Right lobe of liver (tissue), 6 donors: Measurements from ENCODE around the gene PRR12. TPM values are rescaled to one million over a fixed set of nuclear protein-coding genes. Genes with fewer than 3 reads are reported as not detected.

Experiments
- ATAC-seq, 4 donors: fragments of 200-7000 bp; cut with Tn5 transposase; one replicate each; pipeline ENCODE4 v1.9.1; 2020; ENCODE audit warnings: mild to moderate bottlenecking in 4 of 4, moderate library complexity in 4 of 4
- DNase-seq, 3 donors: peaks; one replicate each; pipeline ENCODE4 v3.0.0-alpha.2; 2020
- H3K27ac ChIP-seq, 3 donors: fragments of 200-600 bp; one replicate each; pipeline ENCODE4 v1.8.0; 2022
- H3K27me3 ChIP-seq, 2 donors: fragments of 200-600 bp; one replicate each; pipeline ENCODE4 v1.8.0; 2022
- H3K36me3 ChIP-seq, 4 donors: fragments of 200-600 bp; sonication (generic) in 1 of 4; one replicate each; pipeline versions ENCODE4 v1.5.1 to v1.8.0; 2017 to 2022; ENCODE audit warnings: control low read depth in 1 of 4
- H3K4me1 ChIP-seq, 4 donors: fragments of 200-600 bp; sonication (generic) in 1 of 4; one replicate each; pipeline versions ENCODE4 v1.5.1 to v1.8.0; 2017 to 2022; ENCODE audit warnings: control low read depth in 1 of 4
- H3K4me3 ChIP-seq, 3 donors: fragments of 200-600 bp; one replicate each; pipeline ENCODE4 v1.8.0; 2022
- H3K9me3 ChIP-seq, 4 donors: fragments of 200-600 bp; sonication (generic) in 1 of 4; one replicate each; pipeline versions ENCODE4 v1.5.1 to v1.8.0; 2017 to 2022; ENCODE audit warnings: control low read depth in 1 of 4
- POLR2A ChIP-seq: fragments of 450-650 bp; IDR thresholded peaks from one replicate; pipeline ENCODE4 v1.6.1; 2017; ENCODE audit warnings: antibody characterized with exemption, mild to moderate bottlenecking
- WGBS: methylation state at CpG from one replicate; pipeline ENCODE4 v1.1.6; 2018; ENCODE audit warnings: low coverage, low lambda C conversion rate; ENCODE audit not compliant: insufficient coverage; ENCODE audit errors: missing lambda C conversion rate; 5-methylcytosine and 5-hydroxymethylcytosine counted together
- intact Hi-C, 2 donors: fragments of 100-400 bp; cut with DNase I; formaldehyde crosslinking; loops; one replicate each; pipeline versions ENCODE4 v1.11.2 to v1.14.1; 2022
- total RNA-seq, 6 experiments: library from RNA; depleted of rRNA in 2 of 6; stranded (reverse); fragments of >200 nt in 2 of 6; fragmentation: NEBNext Ultra II Directional in 3 of 6; extraction: Animal tissue kit (Norgen Biotek cat#: 25700) in 3 of 6; gene quantifications; one replicate each; pipeline versions ENCODE4 v1.1.0 to v1.2.4, GENCODE V29; 2016 to 2023
- TF ChIP-seq, protein P1 (sequence below), 4 donors: fragments of 200-600 bp in 3 of 4; fragments of 450-650 bp in 1 of 4; IDR thresholded peaks; one replicate each; pipeline versions ENCODE4 v1.5.1 to v1.8.0; 2016 to 2022; ENCODE audit warnings: antibody characterized with exemption in 4 of 4, mild to moderate bottlenecking in 2 of 4
- donor health status: DM: no; HTN: yes; CAD: no.
- donor health status: DM: no; HTN: no; CAD: no.
- donor health status: DM: no; HTN: no; CAD: no.
- donor health status: DM: no; HTN: yes; CAD: no.
- donor health status: DM: no; HTN: yes; CAD: no.

Gene PRR12
- total RNA-seq, 6 experiments from 2014 or later, result 4.0 to 8.5 (median 5.5) TPM

DNA sequence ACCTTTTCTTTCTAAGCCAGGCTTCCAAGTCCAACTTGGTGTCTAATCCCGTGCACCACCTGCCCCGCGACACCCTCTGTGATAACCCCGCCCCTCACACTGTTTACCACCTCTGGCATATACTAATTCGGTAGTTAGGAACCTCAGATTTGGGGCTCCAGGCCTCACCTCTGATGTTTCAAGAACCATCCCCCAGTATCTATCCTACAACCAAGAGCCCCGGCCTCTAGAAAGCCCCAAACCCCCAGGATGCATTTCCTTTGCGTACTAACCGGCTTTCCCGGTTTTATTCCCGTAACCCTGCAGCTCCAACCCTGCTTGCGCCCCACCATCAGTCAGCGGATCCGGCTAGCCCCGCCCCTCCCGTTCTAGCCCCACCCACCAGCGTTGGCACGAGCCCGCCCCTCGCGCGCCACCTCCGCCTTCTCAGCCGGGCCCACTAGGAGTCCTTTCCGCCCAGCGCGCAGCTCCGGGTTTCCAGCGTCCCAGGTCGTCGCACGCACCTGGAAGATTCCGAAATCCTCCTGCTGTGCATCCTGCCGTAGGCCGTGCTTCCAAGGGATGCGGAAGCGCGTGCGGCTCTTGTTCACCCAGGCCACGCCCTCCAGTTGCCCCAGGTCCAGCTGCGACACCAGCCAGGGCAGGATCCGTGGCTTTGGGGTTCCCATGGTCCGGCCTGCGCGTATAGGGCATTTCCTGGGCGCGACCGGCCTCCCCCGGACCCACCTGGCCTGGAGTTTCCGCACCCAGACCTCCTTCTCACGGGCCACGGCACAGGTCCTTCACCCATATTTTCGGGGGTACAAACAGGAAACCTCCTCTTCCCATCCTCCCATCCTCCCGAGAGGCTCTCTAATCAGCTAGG is 73.4 kb downstream of the PRR12 start:
- Histone ChIP-seq H3K9me3 (no peaks in the 10 kb centered on the region), H3K27ac (peak overlapping the region; percentile 54 to 82 (median 67)), H3K36me3 (peaks cover 0 to 24% (median 7%) of the 10 kb centered on the region in 4 donors), H3K4me3 (peak overlapping the region; percentile 59 to 79 (median 68)), H3K4me1 (peaks cover 0 to 14% (median 5%) of the 10 kb centered on the region in 4 donors), H3K27me3 (no peaks in the 10 kb centered on the region)
- under 1% methylated on average over 51 of the region's 53 CpGs for WGBS
- intact Hi-C loops, result loop anchor here in 1 of 2 donors (10.0 kb wide), 1 partner anchor 70 kb away; the partner anchor contains the start of gene PRR12
- DNase-seq (peak; percentile 94 to 95 (median 95)), ATAC-seq (peak; percentile 80 to 87 (median 86))
- peak; percentile 61 for TF ChIP-seq POLR2A
- TF ChIP-seq, protein P1, sequence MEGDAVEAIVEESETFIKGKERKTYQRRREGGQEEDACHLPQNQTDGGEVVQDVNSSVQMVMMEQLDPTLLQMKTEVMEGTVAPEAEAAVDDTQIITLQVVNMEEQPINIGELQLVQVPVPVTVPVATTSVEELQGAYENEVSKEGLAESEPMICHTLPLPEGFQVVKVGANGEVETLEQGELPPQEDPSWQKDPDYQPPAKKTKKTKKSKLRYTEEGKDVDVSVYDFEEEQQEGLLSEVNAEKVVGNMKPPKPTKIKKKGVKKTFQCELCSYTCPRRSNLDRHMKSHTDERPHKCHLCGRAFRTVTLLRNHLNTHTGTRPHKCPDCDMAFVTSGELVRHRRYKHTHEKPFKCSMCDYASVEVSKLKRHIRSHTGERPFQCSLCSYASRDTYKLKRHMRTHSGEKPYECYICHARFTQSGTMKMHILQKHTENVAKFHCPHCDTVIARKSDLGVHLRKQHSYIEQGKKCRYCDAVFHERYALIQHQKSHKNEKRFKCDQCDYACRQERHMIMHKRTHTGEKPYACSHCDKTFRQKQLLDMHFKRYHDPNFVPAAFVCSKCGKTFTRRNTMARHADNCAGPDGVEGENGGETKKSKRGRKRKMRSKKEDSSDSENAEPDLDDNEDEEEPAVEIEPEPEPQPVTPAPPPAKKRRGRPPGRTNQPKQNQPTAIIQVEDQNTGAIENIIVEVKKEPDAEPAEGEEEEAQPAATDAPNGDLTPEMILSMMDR (IDR thresholded peaks at IDR 0.05), result peak in 2 of 4 donors; percentile 25 to 27

DNA sequence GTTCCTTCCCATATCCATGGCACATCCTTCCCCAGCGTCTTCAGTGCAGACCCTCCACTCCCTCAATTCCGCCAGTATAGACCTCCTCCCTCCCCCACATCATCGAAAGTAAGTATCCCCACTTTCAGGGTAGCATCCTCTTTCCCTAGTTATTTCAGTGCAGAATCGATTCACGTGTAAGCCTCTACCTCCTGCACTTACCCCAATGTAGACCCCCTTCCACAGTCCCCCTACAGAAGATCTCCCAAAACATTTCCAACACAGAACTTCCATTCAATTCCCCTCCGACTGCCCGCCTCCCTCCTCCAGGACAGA is 74.0 kb downstream of the PRR12 start:
- intact Hi-C loops, result loop anchor here in 1 of 2 donors (10.0 kb wide), 1 partner anchor 70 kb away; the partner anchor contains the start of gene PRR12
- WGBS, result 0% methylated on average over 7 of the region's 7 CpGs
- peaks cover 0 to 14% (median 5%) of the 10 kb centered on the region in 4 donors for H3K4me1 ChIP-seq
- peaks cover 0 to 21% (median 7%) of the 10 kb centered on the region in 4 donors for H3K36me3 ChIP-seq
- no peaks in the 10 kb centered on the region for H3K27me3 ChIP-seq
- peak overlapping the region; percentile 59 to 79 (median 68) for H3K4me3 ChIP-seq
- H3K27ac ChIP-seq, result peak overlapping the region; percentile 54 to 82 (median 67)
- TF ChIP-seq, protein P1 (IDR thresholded peaks at IDR 0.05), result no peak
- TF ChIP-seq POLR2A, result no peak
- H3K9me3 ChIP-seq, result no peaks in the 10 kb centered on the region
- DNase-seq, result no peak
- ATAC-seq, result no peak

DNA sequence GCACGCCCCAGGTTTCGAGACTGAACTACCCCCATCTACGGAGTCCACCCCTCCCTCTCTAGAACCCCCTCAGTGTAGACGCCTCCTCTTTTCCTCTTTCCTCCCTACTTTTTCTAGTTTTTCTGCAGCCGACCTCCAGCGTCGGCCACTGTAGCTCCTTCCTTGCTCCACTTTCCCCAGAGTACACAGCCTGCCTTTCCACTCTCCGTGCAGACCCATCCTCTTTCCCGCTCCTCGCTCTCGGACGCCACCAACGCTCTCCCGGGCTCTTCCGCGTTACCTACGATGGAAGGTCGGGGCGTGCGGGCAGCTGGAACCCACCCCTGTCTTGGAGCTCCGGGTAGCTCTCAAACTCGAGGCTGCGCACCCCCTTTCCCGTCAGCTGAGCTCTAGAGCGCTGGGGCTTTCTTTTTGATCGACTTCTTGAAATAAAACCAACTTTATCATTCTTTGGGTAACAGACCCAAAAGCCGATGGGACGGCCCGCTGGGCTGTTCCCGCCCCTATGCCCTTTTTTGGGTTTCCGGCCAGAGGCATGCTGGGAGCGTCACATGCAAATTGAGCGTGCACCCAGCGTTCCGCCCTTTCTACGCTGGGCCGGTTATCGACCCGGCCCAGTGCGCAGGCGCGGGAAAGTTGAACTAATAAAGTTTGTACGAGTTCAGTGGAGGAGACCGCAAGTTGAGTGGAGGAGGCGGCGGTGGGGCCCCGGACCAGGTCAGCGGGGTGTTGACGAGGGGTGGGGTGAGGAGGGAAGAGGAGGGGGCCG is 74.6 kb downstream of the PRR12 start, which contains the start of the genes BCL2L12 and IRF3:
TSS of gene BCL2L12 (plus strand) at position 583 of the 769 bp plus-strand sequence. CDS start 760 bp downstream, outside the sequence.
TSS of gene IRF3 (minus strand) at position 507 of the 769 bp plus-strand sequence. CDS start 1,019 bp downstream, outside the sequence.
- Histone ChIP-seq H3K27ac (peak within 1 kb of the TSS; percentile 54 to 82 (median 67)), H3K36me3 (peaks cover 0 to 16% (median 7%) of the 10 kb centered on the region in 4 donors), H3K27me3 (no peaks in the 10 kb centered on the region), H3K4me1 (peaks cover 0 to 14% (median 5%) of the 10 kb centered on the region in 4 donors), H3K4me3 (peak within 1 kb of the TSS; percentile 59 to 79 (median 68)), H3K9me3 (no peaks in the 10 kb centered on the region)
- intact Hi-C loops, result loop anchor here in 1 of 2 donors (10.0 kb wide), 1 partner anchor 71 kb away; the partner anchor contains the start of gene PRR12
- ATAC-seq (peak; percentile 82 to 90 (median 84)), DNase-seq (peak; percentile 98 to 99 (median 98))
- TF ChIP-seq, protein P1 (IDR thresholded peaks at IDR 0.05), result no peak
- TF ChIP-seq POLR2A, result peak; percentile 80
- WGBS, result under 1% methylated on average over 50 of the region's 50 CpGs

DNA sequence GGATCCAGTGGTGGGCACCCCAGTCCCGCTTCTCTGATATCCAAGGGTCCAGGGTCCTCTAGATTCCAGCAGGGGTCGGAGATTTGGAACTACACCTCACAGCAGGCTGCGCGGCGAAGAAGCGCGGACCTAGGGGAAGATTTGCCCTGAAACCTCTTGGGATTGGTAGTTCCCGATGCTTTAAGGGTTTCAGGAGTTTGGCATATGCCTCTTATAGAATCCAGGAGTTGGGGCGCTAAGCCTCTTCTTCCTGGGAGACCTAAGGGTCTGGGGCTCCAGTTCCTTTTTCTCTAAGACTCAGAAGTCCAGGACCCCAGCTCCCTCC is 75.1 kb downstream of the PRR12 start:
- peaks cover 0 to 14% (median 5%) of the 10 kb centered on the region in 4 donors for H3K4me1 ChIP-seq
- H3K27ac ChIP-seq, result peak overlapping the region in 2 of 3 donors; percentile 29 to 82
- H3K4me3 ChIP-seq, result peak overlapping the region; percentile 59 to 79 (median 68)
- intact Hi-C loops, result loop anchor here in 1 of 2 donors (10.0 kb wide), 1 partner anchor 71 kb away; the partner anchor contains the start of gene PRR12
- no peaks in the 10 kb centered on the region for H3K9me3 ChIP-seq
- peaks cover 0 to 13% (median 7%) of the 10 kb centered on the region in 4 donors for H3K36me3 ChIP-seq
- H3K27me3 ChIP-seq, result no peaks in the 10 kb centered on the region
- WGBS, result 1% methylated on average over 9 of the region's 9 CpGs
- ATAC-seq (no peak), DNase-seq (no peak)
- no peak for TF ChIP-seq POLR2A
- TF ChIP-seq, protein P1 (IDR thresholded peaks at IDR 0.05), result no peak
